HG02678 (cell line): Measurements from ENCODE around the gene MYL9.

ENCODE experiments used
- ATAC-seq: cut with Tn5 transposase; IDR thresholded peaks from one replicate; pipeline ENCODE4 v1.9.1; 2021; ENCODE audit warnings: mild to moderate bottlenecking, moderate library complexity; ENCODE audit not compliant: unreplicated experiment

The MYL9 gene

GRCh38 chr20:36578356-36579041 lies 37.2 kb downstream of the MYL9 start:
- ATAC-seq = no peak

- no peak for ATAC-seq
These were observed 38.8 kb downstream of the MYL9 start for GRCh38 chr20:36579996-36580545.

- no peak for ATAC-seq
These were observed 41.0 kb downstream of the MYL9 start for GRCh38 chr20:36582322-36582721.

GRCh38 chr20:36582821-36583220 lies 41.5 kb downstream of the MYL9 start:
- ATAC-seq = no peak

GRCh38 chr20:36584018-36584481 lies 42.7 kb downstream of the MYL9 start:
- no peak for ATAC-seq

- no peak for ATAC-seq
These were observed 44.2 kb downstream of the MYL9 start for GRCh38 chr20:36585410-36586125.

GRCh38 chr20:36587388-36588070 lies 46.2 kb downstream of the MYL9 start:
- no peak for ATAC-seq

GRCh38 chr20:36591281-36591680 lies 50.0 kb downstream of the MYL9 start:
- ATAC-seq = no peak

GRCh38 chr20:36591854-36592641 lies 50.7 kb downstream of the MYL9 start:
- ATAC-seq = no peak

- no peak for ATAC-seq
These were observed 52.1 kb downstream of the MYL9 start for GRCh38 chr20:36593347-36593929.

GRCh38 chr20:36599912-36600345 lies 58.6 kb downstream of the MYL9 start:
- no peak for ATAC-seq
